ENCODE results near the gene HPS1. TPM values are rescaled to one million over a fixed set of nuclear protein-coding genes. Genes with fewer than 3 reads are reported as not detected.

The HPS1 gene
- 16.8 and 17.5 TPM in 2 replicates for polyA plus RNA-seq (2013)

- peak; percentile 49 to 65 for DNase-seq
- H3K14ac ChIP-seq (ENCODE audit: low read length) = peak within 1 kb of the TSS; percentile 63
- peak within 1 kb of the TSS; percentile 45 for H2BK12ac ChIP-seq (ENCODE audit: low read length)
- no peaks in the 10 kb centered on the region for H3K9me3 ChIP-seq (ENCODE audit: insufficient read depth, low read depth, low read length)
- peak within 1 kb of the TSS; percentile 68 for H3K9ac ChIP-seq (ENCODE audit: low read length)
- no peaks in the 10 kb centered on the region for H3K27me3 ChIP-seq (ENCODE audit: insufficient read depth, low read length)
- H2AFZ ChIP-seq (ENCODE audit: insufficient read depth, low read length, poor library complexity) = peak within 1 kb of the TSS; percentile 99
- peaks cover 11% of the 10 kb centered on the region for H3K79me1 ChIP-seq (ENCODE audit: low read length)
- H3K79me2 ChIP-seq (ENCODE audit: control insufficient read depth, insufficient read depth, low read length, poor library complexity) = peaks cover 9% of the 10 kb centered on the region
- H4K8ac ChIP-seq (ENCODE audit: low read depth, low read length) = peak within 1 kb of the TSS; percentile 80
- H2AK5ac ChIP-seq (ENCODE audit: low read length) = no peak within 1 kb of the TSS
- H3K18ac ChIP-seq (ENCODE audit: low read length) = peak within 1 kb of the TSS; percentile 90
- H2BK120ac ChIP-seq (ENCODE audit: insufficient read depth, low read length, poor library complexity) = peak within 1 kb of the TSS; percentile 81
- no peak within 1 kb of the TSS for H3K23ac ChIP-seq (ENCODE audit: low read length)
- no CpG with 5 or more reads among the region's 47 CpGs for WGBS (ENCODE audit: extremely low coverage, insufficient coverage, insufficient read length)
- peak within 1 kb of the TSS; percentile 90 for H4K12ac ChIP-seq (ENCODE audit: low read depth, low read length)
- peak within 1 kb of the TSS; percentile 81 for H3K4me3 ChIP-seq (ENCODE audit: low read depth, low read length)
- H2BK5ac ChIP-seq (ENCODE audit: low read depth, low read length, poor library complexity) = peak within 1 kb of the TSS; percentile 68
- H3K27ac ChIP-seq (ENCODE audit: low read depth, low read length) = no peak within 1 kb of the TSS
- peak within 1 kb of the TSS; percentile 81 for H4K91ac ChIP-seq (ENCODE audit: low read depth, low read length)
- peak within 1 kb of the TSS; percentile 76 for H3K4me2 ChIP-seq (ENCODE audit: low read length)
- peak within 1 kb of the TSS; percentile 89 for H3K4ac ChIP-seq (ENCODE audit: low read depth, low read length)
- H3K4me1 ChIP-seq (ENCODE audit: control insufficient read depth in 1 of 2, insufficient read depth in 2 of 2, low read length in 2 of 2) = peaks cover 3 to 5% of the 10 kb centered on the region in 2 experiments
- peaks cover 22 to 24% of the 10 kb centered on the region in 2 experiments for H3K36me3 ChIP-seq (ENCODE audit: control insufficient read depth in 1 of 2, insufficient read depth in 2 of 2, low read length in 2 of 2)
Observed at GRCh38 chr10:98446661-98447221, at the start of gene HPS1. HPS1 (minus strand) TSS chr10:98446935; CDS start chr10:98443240, 3,695 bp downstream.

GRCh38 chr10:98492763-98493162 lies 46.0 kb upstream of the HPS1 start:
- no peak overlapping the region for H4K12ac ChIP-seq (ENCODE audit: low read depth, low read length)
- H3K27ac ChIP-seq (ENCODE audit: low read depth, low read length) = no peak overlapping the region
- no peaks in the 10 kb centered on the region for H3K9me3 ChIP-seq (ENCODE audit: insufficient read depth, low read depth, low read length)
- no peak overlapping the region for H3K23ac ChIP-seq (ENCODE audit: low read length)
- no peaks in the 10 kb centered on the region for H3K27me3 ChIP-seq (ENCODE audit: insufficient read depth, low read length)
- H2BK12ac ChIP-seq (ENCODE audit: low read length) = no peak overlapping the region
- H3K4me2 ChIP-seq (ENCODE audit: low read length) = no peak overlapping the region
- H2BK5ac ChIP-seq (ENCODE audit: low read depth, low read length, poor library complexity) = no peak overlapping the region
- H2AK5ac ChIP-seq (ENCODE audit: low read length) = no peak overlapping the region
- no peak overlapping the region for H3K4ac ChIP-seq (ENCODE audit: low read depth, low read length)
- WGBS (ENCODE audit: extremely low coverage, insufficient coverage, insufficient read length) = no CpG with 5 or more reads among the region's 1 CpG
- H2BK120ac ChIP-seq (ENCODE audit: insufficient read depth, low read length, poor library complexity) = no peak overlapping the region
- H3K4me1 ChIP-seq (ENCODE audit: control insufficient read depth in 1 of 2, insufficient read depth in 2 of 2, low read length in 2 of 2) = peaks cover 3 to 4% of the 10 kb centered on the region in 2 experiments
- no peak overlapping the region for H3K4me3 ChIP-seq (ENCODE audit: low read depth, low read length)
- no peaks in the 10 kb centered on the region for H3K36me3 ChIP-seq (ENCODE audit: control insufficient read depth in 1 of 2, insufficient read depth in 2 of 2, low read length in 2 of 2)
- H4K91ac ChIP-seq (ENCODE audit: low read depth, low read length) = no peak overlapping the region
- no peak overlapping the region for H3K14ac ChIP-seq (ENCODE audit: low read length)
- H3K9ac ChIP-seq (ENCODE audit: low read length) = no peak overlapping the region
- H2AFZ ChIP-seq (ENCODE audit: insufficient read depth, low read length, poor library complexity) = no peak overlapping the region
- no peak overlapping the region for H4K8ac ChIP-seq (ENCODE audit: low read depth, low read length)
- DNase-seq = no peak
- no peak overlapping the region for H3K18ac ChIP-seq (ENCODE audit: low read length)
- H3K79me1 ChIP-seq (ENCODE audit: low read length) = no peaks in the 10 kb centered on the region
- H3K79me2 ChIP-seq (ENCODE audit: control insufficient read depth, insufficient read depth, low read length, poor library complexity) = no peaks in the 10 kb centered on the region

- H2BK12ac ChIP-seq (ENCODE audit: low read length) = peak overlapping the region; percentile 9
- H2AFZ ChIP-seq (ENCODE audit: insufficient read depth, low read length, poor library complexity) = no peak overlapping the region
- H4K91ac ChIP-seq (ENCODE audit: low read depth, low read length) = peak overlapping the region; percentile 37
- H3K18ac ChIP-seq (ENCODE audit: low read length) = peak overlapping the region; percentile 53
- H3K27me3 ChIP-seq (ENCODE audit: insufficient read depth, low read length) = no peaks in the 10 kb centered on the region
- no peak overlapping the region for H3K4me2 ChIP-seq (ENCODE audit: low read length)
- H3K36me3 ChIP-seq (ENCODE audit: control insufficient read depth in 1 of 2, insufficient read depth in 2 of 2, low read length in 2 of 2) = no peaks in the 10 kb centered on the region
- H3K9ac ChIP-seq (ENCODE audit: low read length) = no peak overlapping the region
- H3K79me1 ChIP-seq (ENCODE audit: low read length) = no peaks in the 10 kb centered on the region
- no peak overlapping the region for H4K12ac ChIP-seq (ENCODE audit: low read depth, low read length)
- H2AK5ac ChIP-seq (ENCODE audit: low read length) = peak overlapping the region; percentile 37
- H3K4me3 ChIP-seq (ENCODE audit: low read depth, low read length) = no peak overlapping the region
- no CpG with 5 or more reads among the region's 13 CpGs for WGBS (ENCODE audit: extremely low coverage, insufficient coverage, insufficient read length)
- H2BK120ac ChIP-seq (ENCODE audit: insufficient read depth, low read length, poor library complexity) = no peak overlapping the region
- H3K79me2 ChIP-seq (ENCODE audit: control insufficient read depth, insufficient read depth, low read length, poor library complexity) = no peaks in the 10 kb centered on the region
- no peaks in the 10 kb centered on the region for H3K9me3 ChIP-seq (ENCODE audit: insufficient read depth, low read depth, low read length)
- H2BK5ac ChIP-seq (ENCODE audit: low read depth, low read length, poor library complexity) = peak overlapping the region; percentile 49
- DNase-seq = peak; percentile 25 to 27
- peak overlapping the region; percentile 38 for H4K8ac ChIP-seq (ENCODE audit: low read depth, low read length)
- H3K4me1 ChIP-seq (ENCODE audit: control insufficient read depth in 1 of 2, insufficient read depth in 2 of 2, low read length in 2 of 2) = peaks cover 10% of the 10 kb centered on the region in 2 experiments
- no peak overlapping the region for H3K23ac ChIP-seq (ENCODE audit: low read length)
- H3K14ac ChIP-seq (ENCODE audit: low read length) = peak overlapping the region; percentile 77
- no peak overlapping the region for H3K4ac ChIP-seq (ENCODE audit: low read depth, low read length)
- no peak overlapping the region for H3K27ac ChIP-seq (ENCODE audit: low read depth, low read length)
Observed at GRCh38 chr10:98489561-98490481, 43.1 kb upstream of the HPS1 start.

GRCh38 chr10:98488669-98489430 lies 42.1 kb upstream of the HPS1 start:
- no peak overlapping the region for H3K9ac ChIP-seq (ENCODE audit: low read length)
- no peak overlapping the region for H2BK5ac ChIP-seq (ENCODE audit: low read depth, low read length, poor library complexity)
- no peak overlapping the region for H4K12ac ChIP-seq (ENCODE audit: low read depth, low read length)
- no peak overlapping the region for H3K27ac ChIP-seq (ENCODE audit: low read depth, low read length)
- no peak overlapping the region for H3K14ac ChIP-seq (ENCODE audit: low read length)
- no peaks in the 10 kb centered on the region for H3K9me3 ChIP-seq (ENCODE audit: insufficient read depth, low read depth, low read length)
- H3K4me2 ChIP-seq (ENCODE audit: low read length) = no peak overlapping the region
- no peak overlapping the region for H4K8ac ChIP-seq (ENCODE audit: low read depth, low read length)
- no peaks in the 10 kb centered on the region for H3K36me3 ChIP-seq (ENCODE audit: control insufficient read depth in 1 of 2, insufficient read depth in 2 of 2, low read length in 2 of 2)
- DNase-seq = no peak
- H3K4ac ChIP-seq (ENCODE audit: low read depth, low read length) = no peak overlapping the region
- no peak overlapping the region for H2AFZ ChIP-seq (ENCODE audit: insufficient read depth, low read length, poor library complexity)
- no peak overlapping the region for H4K91ac ChIP-seq (ENCODE audit: low read depth, low read length)
- H2BK12ac ChIP-seq (ENCODE audit: low read length) = no peak overlapping the region
- peaks cover 10% of the 10 kb centered on the region in 2 experiments for H3K4me1 ChIP-seq (ENCODE audit: control insufficient read depth in 1 of 2, insufficient read depth in 2 of 2, low read length in 2 of 2)
- H2BK120ac ChIP-seq (ENCODE audit: insufficient read depth, low read length, poor library complexity) = no peak overlapping the region
- no CpG with 5 or more reads among the region's 1 CpG for WGBS (ENCODE audit: extremely low coverage, insufficient coverage, insufficient read length)
- H2AK5ac ChIP-seq (ENCODE audit: low read length) = no peak overlapping the region
- H3K79me2 ChIP-seq (ENCODE audit: control insufficient read depth, insufficient read depth, low read length, poor library complexity) = no peaks in the 10 kb centered on the region
- no peaks in the 10 kb centered on the region for H3K79me1 ChIP-seq (ENCODE audit: low read length)
- H3K23ac ChIP-seq (ENCODE audit: low read length) = no peak overlapping the region
- H3K27me3 ChIP-seq (ENCODE audit: insufficient read depth, low read length) = no peaks in the 10 kb centered on the region
- no peak overlapping the region for H3K4me3 ChIP-seq (ENCODE audit: low read depth, low read length)
- no peak overlapping the region for H3K18ac ChIP-seq (ENCODE audit: low read length)

All from trophoblast cell (in vitro differentiated cells and primary cell).